ENCODE measurements around the gene ZSCAN2. TPM values are rescaled to one million over a fixed set of nuclear protein-coding genes. Genes with fewer than 3 reads are reported as not detected.

ZSCAN2 gene
- polyA plus RNA-seq, 1 donor from 2014 or later: 13.1 TPM

- no peaks in the 10 kb centered on the region for H3K27me3 Mint-ChIP-seq
- no peak overlapping the region for H3K4me3 Mint-ChIP-seq
- H3K9me3 Mint-ChIP-seq: no peaks in the 10 kb centered on the region
- peaks cover 9% of the 10 kb centered on the region for H3K36me3 Mint-ChIP-seq
- no peak overlapping the region for H3K27ac Mint-ChIP-seq
- peaks cover 35 to 41% (median 40%) of the 10 kb centered on the region in 3 donors for H3K4me1 Mint-ChIP-seq
Measured at GRCh38 chr15:84606653-84607120, 5.9 kb downstream of the ZSCAN2 start.

DNA sequence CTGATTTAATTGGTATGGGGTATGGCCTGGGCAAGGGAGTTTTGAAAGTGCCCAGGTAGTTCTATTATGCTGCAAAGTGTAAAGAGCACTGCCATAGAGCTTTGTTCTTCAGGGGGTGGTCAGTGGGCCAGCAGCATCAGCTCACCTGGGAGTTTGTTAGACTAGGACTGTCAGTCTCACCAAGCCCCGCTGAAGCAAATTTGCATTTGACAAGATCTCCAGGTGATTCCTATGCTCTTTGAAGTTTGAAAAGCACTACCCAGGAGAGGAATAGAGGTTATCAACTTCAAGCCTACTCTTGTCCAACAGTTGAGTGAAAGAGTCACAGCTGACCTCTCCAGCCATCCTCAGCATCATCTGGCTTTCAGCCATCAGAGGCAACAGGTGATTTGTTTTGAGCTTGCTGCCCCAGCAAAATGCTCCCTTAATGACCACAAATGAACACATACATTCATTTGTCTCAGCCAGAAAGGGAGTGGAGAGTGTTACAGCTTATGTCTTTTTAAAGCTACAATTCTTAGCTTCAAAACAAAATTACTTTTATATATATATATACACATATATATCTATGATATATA, 8.0 kb downstream of the ZSCAN2 start:
- Mint-ChIP-seq H3K4me3 (no peak overlapping the region), H3K27ac (peak overlapping the region in 1 of 3 donors; percentile 31), H3K27me3 (no peaks in the 10 kb centered on the region), H3K9me3 (no peaks in the 10 kb centered on the region), H3K36me3 (peaks cover 9% of the 10 kb centered on the region), H3K4me1 (peaks cover 26 to 30% (median 29%) of the 10 kb centered on the region in 3 donors)

- Mint-ChIP-seq H3K36me3 (peaks cover 11% of the 10 kb centered on the region), H3K27me3 (no peaks in the 10 kb centered on the region), H3K4me3 (peak overlapping the region in 1 of 4 donors; percentile 9), H3K9me3 (no peaks in the 10 kb centered on the region), H3K27ac (peak overlapping the region in 1 of 3 donors; percentile 2), H3K4me1 (peaks cover 22 to 25% (median 23%) of the 10 kb centered on the region in 3 donors)
Measured at GRCh38 chr15:84609818-84610525, 9.2 kb downstream of the ZSCAN2 start.

- H3K4me3 Mint-ChIP-seq: no peak overlapping the region
- H3K4me1 Mint-ChIP-seq: peaks cover 12 to 13% (median 13%) of the 10 kb centered on the region in 3 donors
- H3K27me3 Mint-ChIP-seq: no peaks in the 10 kb centered on the region
- no peak overlapping the region for H3K27ac Mint-ChIP-seq
- peaks cover 12% of the 10 kb centered on the region for H3K36me3 Mint-ChIP-seq
- no peaks in the 10 kb centered on the region for H3K9me3 Mint-ChIP-seq
Measured at GRCh38 chr15:84611631-84612030, 10.8 kb downstream of the ZSCAN2 start.

GRCh38 chr15:84616235-84616634, 15.4 kb downstream of the ZSCAN2 start:
- no peak overlapping the region for H3K4me3 Mint-ChIP-seq
- no peak overlapping the region for H3K27ac Mint-ChIP-seq
- H3K9me3 Mint-ChIP-seq: peaks cover 4 to 13% (median 10%) of the 10 kb centered on the region in 3 donors
- H3K27me3 Mint-ChIP-seq: no peaks in the 10 kb centered on the region
- peaks cover 18% of the 10 kb centered on the region for H3K36me3 Mint-ChIP-seq
- H3K4me1 Mint-ChIP-seq: peaks cover 0 to 5% (median 3%) of the 10 kb centered on the region in 3 donors

- Mint-ChIP-seq H3K4me1 (peaks cover 0 to 9% (median 0%) of the 10 kb centered on the region in 3 donors), H3K36me3 (peaks cover 23% of the 10 kb centered on the region), H3K4me3 (no peak overlapping the region), H3K27ac (peak overlapping the region in 1 of 3 donors; percentile 4), H3K9me3 (peaks cover 4 to 20% (median 19%) of the 10 kb centered on the region in 3 donors), H3K27me3 (no peaks in the 10 kb centered on the region)
Measured at GRCh38 chr15:84620626-84621025, 19.8 kb downstream of the ZSCAN2 start.

DNA sequence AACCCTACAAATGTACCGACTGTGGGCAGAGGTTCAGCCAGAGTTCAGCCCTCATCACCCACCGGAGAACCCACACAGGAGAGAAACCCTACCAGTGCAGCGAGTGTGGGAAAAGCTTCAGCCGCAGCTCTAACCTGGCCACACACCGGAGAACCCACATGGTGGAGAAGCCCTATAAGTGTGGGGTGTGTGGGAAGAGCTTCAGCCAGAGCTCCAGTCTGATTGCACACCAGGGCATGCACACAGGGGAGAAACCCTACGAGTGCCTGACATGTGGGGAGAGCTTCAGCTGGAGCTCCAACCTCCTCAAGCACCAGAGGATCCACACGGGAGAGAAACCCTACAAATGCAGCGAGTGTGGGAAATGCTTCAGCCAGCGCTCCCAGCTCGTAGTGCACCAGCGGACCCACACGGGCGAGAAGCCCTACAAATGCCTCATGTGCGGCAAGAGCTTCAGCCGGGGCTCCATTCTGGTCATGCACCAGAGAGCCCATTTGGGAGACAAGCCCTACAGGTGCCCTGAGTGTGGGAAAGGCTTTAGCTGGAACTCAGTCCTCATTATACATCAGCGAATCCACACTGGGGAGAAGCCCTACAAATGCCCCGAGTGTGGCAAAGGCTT, 20.7 kb downstream of the ZSCAN2 start:
- H3K4me3 Mint-ChIP-seq: peak overlapping the region in 1 of 4 donors; percentile 75
- H3K27ac Mint-ChIP-seq: peak overlapping the region in 1 of 3 donors; percentile 23
- peaks cover 21% of the 10 kb centered on the region for H3K36me3 Mint-ChIP-seq
- peaks cover 0 to 6% (median 0%) of the 10 kb centered on the region in 3 donors for H3K4me1 Mint-ChIP-seq
- H3K27me3 Mint-ChIP-seq: no peaks in the 10 kb centered on the region
- peaks cover 4 to 20% (median 19%) of the 10 kb centered on the region in 3 donors for H3K9me3 Mint-ChIP-seq

- Mint-ChIP-seq H3K27me3 (no peaks in the 10 kb centered on the region), H3K4me1 (peaks cover 0 to 5% (median 0%) of the 10 kb centered on the region in 3 donors), H3K36me3 (peaks cover 20% of the 10 kb centered on the region), H3K4me3 (no peak overlapping the region), H3K27ac (peak overlapping the region in 1 of 3 donors; percentile 85), H3K9me3 (peaks cover 4 to 20% (median 19%) of the 10 kb centered on the region in 3 donors)
Measured at GRCh38 chr15:84624359-84624758, 23.6 kb downstream of the ZSCAN2 start.

GRCh38 chr15:84625123-84625522, 24.3 kb downstream of the ZSCAN2 start:
- Mint-ChIP-seq H3K27me3 (no peaks in the 10 kb centered on the region), H3K4me3 (no peak overlapping the region), H3K9me3 (peaks cover 3 to 18% (median 18%) of the 10 kb centered on the region in 3 donors), H3K36me3 (peaks cover 17% of the 10 kb centered on the region), H3K4me1 (peaks cover 0 to 6% (median 2%) of the 10 kb centered on the region in 3 donors), H3K27ac (peak overlapping the region in 1 of 3 donors; percentile 95)

DNA sequence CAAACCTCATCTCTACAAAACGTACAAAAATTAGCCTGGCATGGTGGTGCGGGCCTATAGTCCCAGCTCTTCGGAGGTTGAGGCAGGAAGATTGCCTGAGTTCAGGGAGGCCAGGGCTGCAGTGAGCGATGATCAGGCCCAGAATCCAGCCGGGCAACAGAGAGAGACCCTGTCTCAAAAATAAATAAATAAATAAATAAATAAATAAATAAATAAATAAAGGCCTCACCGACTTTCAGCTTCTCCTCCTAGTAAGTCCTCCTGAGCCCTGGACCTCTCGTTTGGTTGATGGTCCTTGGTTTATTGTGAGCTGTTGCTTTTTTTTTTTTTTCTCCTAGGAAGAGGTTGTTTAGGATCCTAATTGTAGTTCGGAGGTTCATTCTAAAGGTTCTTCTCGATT, 28.2 kb downstream of the ZSCAN2 start:
- H3K36me3 Mint-ChIP-seq: peaks cover 4% of the 10 kb centered on the region
- H3K4me1 Mint-ChIP-seq: peaks cover 11 to 22% (median 19%) of the 10 kb centered on the region in 3 donors
- peaks cover 0 to 3% (median 0%) of the 10 kb centered on the region in 3 donors for H3K9me3 Mint-ChIP-seq
- H3K4me3 Mint-ChIP-seq: peak overlapping the region in 2 of 4 donors; percentile 49 to 63
- H3K27me3 Mint-ChIP-seq: no peaks in the 10 kb centered on the region
- H3K27ac Mint-ChIP-seq: peak overlapping the region in 1 of 3 donors; percentile 46

- peak overlapping the region; percentile 85 to 97 (median 89) for H3K27ac Mint-ChIP-seq
- H3K36me3 Mint-ChIP-seq: peaks cover 4% of the 10 kb centered on the region
- peak overlapping the region; percentile 89 to 97 (median 92) for H3K4me3 Mint-ChIP-seq
- no peaks in the 10 kb centered on the region for H3K9me3 Mint-ChIP-seq
- no peaks in the 10 kb centered on the region for H3K27me3 Mint-ChIP-seq
- H3K4me1 Mint-ChIP-seq: peaks cover 23 to 36% (median 31%) of the 10 kb centered on the region in 3 donors
Measured at GRCh38 chr15:84631706-84632272, 31.0 kb downstream of the ZSCAN2 start.

DNA sequence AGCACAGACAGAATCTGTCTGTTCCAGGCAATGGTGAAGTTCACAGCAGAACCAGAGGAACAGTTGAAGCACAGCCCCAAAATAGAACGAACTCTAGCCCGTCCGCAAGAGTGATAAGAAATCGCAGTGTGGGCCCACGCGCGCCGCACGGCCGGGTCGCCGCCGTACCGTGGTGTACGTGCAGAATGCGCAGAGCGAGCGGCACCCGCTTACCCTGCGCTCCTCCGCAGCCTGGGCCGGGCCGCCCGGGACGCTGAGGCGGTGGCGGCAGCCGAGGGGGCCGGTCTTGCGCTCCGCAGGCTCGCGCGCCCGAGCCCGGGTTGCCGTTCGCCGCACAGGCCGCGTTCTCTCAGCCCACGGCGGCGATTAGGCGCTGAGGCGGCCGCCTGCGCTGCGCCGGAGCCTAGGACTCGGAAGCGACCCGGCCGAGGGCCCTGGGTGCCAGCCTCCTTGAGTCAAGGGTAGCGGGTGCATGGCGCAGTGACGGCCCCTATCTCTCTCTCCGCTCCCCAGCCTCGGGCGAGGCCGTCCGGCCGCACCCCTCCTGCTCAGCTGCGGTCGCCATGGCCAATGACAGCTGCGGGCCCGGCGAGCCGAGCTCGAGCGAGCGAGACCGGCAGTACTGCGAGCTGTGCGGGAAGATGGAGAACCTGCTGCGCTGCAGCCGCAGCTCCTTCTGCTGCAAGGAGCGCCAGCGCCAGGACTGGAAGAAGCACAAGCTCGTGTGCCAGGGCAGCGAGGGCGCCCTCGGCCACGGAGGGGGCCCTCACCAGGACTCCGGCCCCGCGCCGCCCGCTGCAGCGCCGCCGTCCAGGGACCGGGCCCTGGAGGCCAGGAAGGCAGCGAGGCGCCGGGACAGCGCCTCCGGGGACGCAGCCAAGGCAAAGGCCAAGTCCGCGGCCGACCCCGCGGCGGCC, 32.8 kb downstream of the ZSCAN2 start:
- Mint-ChIP-seq H3K4me3 (peak overlapping the region; percentile 89 to 98 (median 94)), H3K36me3 (peaks cover 6% of the 10 kb centered on the region), H3K9me3 (no peaks in the 10 kb centered on the region), H3K27me3 (no peaks in the 10 kb centered on the region), H3K27ac (peak overlapping the region; percentile 88 to 97 (median 96)), H3K4me1 (peaks cover 23 to 37% (median 31%) of the 10 kb centered on the region in 3 donors)

DNA sequence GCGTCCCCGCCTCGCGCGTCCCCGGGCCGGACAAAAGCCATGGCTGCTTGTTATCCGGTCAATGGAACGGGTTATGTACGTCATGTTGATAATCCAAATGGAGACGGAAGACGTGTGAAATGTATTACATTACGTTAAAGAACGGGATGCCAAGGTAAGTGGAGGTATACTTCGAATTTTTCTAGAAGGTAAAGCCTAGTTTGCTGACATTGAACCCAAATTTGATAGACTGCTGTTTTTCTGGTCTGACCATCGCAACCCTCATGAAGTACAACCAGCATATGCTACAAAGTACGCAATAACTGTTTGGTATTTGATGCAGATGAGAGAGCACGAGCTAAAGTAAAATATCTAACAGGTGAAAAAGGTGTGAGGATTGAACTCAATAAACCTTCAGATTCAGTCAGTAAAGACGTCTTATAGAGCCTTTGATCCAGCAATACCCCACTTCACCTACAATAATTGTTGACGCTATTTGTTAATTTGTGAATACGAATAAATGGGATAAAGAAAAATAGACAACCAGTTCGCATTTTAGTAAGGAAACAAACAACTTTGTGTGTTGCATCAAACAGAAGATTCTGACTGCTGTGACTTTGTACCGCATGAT, 33.5 kb downstream of the ZSCAN2 start:
- Mint-ChIP-seq H3K36me3 (peaks cover 6% of the 10 kb centered on the region), H3K9me3 (no peaks in the 10 kb centered on the region), H3K27ac (peak overlapping the region; percentile 12 to 76 (median 24)), H3K4me3 (peak overlapping the region; percentile 80 to 93 (median 91)), H3K27me3 (no peaks in the 10 kb centered on the region), H3K4me1 (peaks cover 23 to 37% (median 30%) of the 10 kb centered on the region in 3 donors)
